NCI-H2227 (cell line): ENCODE measurements around the gene DNM3.
"Not testable (repeated sequence)": the region's sequence is repeated elsewhere in the genome, so short reads cannot be mapped to it uniquely, and the experiment has no call there.

Experiments used
- DNase-seq: peaks from one replicate; lab custom pipeline; 2025; ENCODE audit not compliant: unreplicated experiment; lab: John Stamatoyannopoulos, UW

Gene DNM3

DNA sequence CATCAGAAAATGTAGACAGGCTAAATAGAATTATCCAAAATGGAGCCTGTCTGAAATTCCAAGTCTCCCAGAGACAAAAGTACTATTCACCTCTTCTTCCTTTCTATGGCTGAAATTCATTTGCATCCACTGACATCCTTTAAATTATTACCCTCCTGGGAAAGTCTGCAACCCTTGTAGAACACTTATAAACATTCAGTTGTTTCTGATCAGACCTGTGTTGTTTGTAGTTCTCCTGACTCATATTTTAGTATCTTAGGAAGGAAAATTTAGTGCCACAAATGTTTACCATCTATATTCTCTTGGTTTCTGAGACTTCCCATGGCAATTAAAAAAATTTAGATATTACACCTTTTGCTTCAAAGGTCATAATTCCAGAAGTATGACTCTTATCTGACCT is 509.6 kb downstream of the DNM3 start:
- DNase-seq, result no peak

GRCh38 chr1:172351346-172351745 is 510.0 kb downstream of the DNM3 start:
- no peak for DNase-seq

DNA sequence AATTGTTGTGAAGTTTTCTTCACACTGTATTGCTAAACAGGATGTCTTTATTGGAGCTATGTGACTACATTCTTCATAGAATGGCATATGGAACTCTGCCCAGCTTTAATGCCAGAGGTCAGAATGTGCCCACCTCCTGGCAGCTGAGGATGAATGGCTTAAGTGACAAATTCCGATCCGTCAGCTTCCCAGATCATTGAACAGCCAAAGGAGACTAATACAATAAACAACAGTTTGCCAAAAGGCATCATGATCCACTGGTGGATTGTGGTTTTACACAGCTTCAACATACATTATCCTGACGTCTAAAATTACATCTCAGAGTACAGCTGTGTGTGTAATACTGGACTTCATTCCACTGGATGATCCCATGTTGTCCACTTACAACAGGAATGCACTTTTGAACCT is 510.5 kb downstream of the DNM3 start:
- DNase-seq, result no peak

DNA sequence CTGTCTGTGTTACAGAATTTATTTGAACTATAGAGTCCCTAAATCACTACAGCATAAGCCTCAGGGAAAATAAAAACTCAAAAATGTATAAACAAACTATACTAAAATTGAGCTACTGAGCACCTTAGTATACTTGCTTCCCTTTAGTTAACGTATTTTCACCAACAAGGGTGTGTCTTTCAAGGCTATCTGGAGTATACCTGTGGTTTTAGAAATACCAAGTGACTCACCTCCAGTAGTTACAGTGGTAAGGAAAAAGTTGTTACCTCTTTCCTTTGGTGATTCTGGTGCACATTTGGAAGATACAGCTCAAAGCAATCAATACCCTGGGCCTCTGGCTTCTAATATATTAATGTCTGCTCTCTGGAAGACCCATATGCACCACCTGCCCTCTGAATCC is 511.1 kb downstream of the DNM3 start:
- no peak for DNase-seq

DNA sequence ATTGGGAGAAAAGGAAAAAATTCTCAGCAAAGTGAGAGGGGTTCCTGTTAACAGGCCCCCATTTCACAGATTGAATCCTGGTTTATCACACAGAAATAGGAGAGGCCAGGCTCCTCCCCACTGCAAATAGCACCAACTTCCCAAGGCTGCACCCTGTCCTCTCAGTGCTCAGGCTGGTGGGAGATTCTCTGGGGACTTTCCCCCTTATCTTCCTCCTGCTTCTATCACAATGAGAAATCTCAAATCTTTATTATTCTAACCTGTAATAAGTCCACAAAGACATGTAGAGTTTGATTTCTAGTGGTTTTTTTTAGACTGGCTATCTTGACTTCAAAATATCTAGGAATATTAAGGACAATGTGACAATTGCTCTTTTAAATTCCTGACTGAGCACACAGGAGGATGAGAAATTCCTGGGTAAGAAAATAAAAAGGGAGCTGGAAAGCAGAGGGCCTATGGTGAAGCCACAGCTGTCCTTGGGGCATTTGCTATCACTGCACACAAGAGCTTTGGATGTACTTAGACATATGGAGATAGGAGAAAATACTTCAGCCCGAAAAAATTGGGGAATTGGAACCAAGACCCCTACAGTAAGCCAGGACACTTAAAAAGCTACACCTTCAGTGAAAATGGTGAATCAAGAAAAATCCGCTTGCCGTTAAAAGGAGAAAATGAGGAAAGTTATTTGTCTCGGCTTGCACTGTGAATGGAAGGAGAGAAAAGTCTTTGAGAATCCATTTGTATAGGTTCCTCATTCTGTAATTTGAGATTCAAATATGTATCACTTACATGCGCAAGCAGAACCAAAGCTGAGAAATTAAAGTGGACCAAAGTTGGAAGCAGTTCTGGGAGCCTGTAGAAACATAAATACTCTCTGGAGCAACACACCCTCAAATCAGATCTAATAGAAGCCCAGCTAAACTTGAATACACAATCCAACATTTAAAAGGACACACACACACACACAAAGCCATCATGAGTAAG is 513.3 kb downstream of the DNM3 start:
- DNase-seq, result no peak

GRCh38 chr1:172356620-172357019 is 515.3 kb downstream of the DNM3 start:
- DNase-seq, result no peak

GRCh38 chr1:172357753-172358385 is 516.6 kb downstream of the DNM3 start:
- DNase-seq, result no peak

- DNase-seq, result peak; percentile 34
Observed at GRCh38 chr1:172359491-172359999, 518.2 kb downstream of the DNM3 start.

- DNase-seq, result no peak
Observed at GRCh38 chr1:172360511-172360910, 519.2 kb downstream of the DNM3 start.

- DNase-seq, result no peak
Observed at GRCh38 chr1:172360985-172361384, 519.7 kb downstream of the DNM3 start.

- DNase-seq, result no peak
Observed at GRCh38 chr1:172363852-172364251, 522.6 kb downstream of the DNM3 start.

GRCh38 chr1:172371646-172372045 is 530.3 kb downstream of the DNM3 start:
- DNase-seq, result not testable (repeated sequence)

DNA sequence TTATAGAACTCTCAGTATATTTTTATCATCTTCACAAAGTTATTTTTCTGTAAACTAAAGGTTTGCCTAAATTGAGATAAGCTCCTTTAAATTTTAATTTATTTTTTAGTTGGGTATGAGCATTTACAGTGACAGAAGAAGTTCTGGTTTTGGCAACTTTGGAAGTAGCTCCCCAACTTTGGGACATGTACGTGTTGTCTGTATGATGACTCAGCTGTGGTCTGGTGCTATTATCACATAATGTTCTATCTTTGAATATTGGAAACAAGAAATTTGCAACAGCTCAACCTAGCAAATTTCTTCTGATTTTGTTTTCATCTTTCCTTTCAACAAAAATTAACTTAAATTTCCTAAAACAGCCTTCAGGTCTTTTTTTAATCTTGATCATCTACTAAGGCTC is 532.6 kb downstream of the DNM3 start:
- DNase-seq, result no peak

- DNase-seq, result no peak
Observed at GRCh38 chr1:172375211-172375631, 533.9 kb downstream of the DNM3 start.

DNA sequence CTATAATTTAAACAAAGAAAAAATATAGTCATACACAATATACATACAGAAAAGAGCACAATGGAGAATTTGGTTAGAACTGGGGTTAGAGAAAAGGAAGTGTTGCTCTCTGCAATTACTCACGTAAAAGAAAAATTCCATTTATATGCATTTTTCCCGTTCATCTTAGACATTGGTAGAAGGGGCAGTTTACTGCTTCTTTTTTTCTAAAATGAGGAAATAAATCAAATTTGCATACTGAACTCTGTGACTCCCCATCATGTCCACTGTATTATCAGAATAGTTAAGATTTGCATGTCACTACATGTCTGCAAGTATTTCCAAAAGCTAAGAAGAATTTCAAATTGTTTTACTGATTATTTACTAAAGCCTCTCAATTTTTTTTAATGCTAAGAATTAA is 535.1 kb downstream of the DNM3 start:
- no peak for DNase-seq

DNA sequence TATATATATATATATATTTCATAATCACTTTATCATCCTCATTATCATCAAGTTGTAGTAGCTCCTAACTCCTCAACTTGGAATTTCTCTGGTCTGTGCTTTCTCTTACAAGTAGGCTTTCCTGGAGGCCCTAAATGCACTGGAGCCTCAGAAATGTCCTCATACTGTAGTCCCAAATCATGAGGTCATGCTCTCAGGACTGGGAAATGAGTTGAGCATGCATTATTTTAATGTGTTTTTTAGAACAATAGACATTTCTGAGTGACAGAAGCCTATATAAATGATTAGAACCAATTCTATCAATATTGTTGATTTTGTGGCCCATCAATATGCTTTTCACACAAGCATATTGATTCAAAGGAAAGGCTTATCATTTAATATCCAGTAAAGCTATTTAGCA is 536.3 kb downstream of the DNM3 start:
- DNase-seq, result no peak

- no peak for DNase-seq
Observed at GRCh38 chr1:172378109-172378760, 536.9 kb downstream of the DNM3 start.

DNA sequence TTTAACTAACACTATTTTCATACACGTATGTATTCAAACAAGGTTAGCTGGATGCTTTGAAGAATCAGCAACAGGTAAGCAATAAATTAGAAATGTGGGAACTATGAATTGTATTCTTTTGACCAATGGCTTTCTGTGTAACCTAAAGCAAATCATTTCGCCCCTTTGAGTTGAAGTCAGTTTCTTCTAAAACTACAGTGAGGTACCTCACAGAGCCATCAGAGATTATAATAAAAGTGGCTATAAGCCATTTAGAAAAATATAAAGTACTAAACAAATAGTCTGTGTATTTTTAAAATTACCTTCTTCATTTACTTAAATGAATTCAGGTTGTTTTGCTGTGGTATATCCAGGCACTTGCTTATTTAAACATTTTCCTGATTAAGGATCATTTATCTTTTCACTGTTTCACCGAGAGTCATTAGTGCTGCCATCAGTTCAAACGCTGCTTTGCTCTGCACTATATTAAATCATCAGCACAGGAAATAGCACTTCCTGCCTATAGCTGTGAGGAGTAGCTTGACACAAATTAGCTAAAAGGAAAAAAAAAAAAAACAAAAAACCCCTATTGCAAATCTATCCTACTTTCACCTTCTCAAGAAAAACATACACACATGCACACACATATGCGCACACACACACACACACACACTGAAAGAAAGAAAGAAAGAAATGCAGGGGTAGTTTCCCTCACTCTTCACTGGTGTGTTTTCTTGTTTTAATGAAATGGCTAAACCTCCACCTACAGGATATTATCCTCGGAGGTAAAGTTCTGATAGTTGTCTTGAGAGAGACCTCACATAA is 539.3 kb downstream of the DNM3 start:
- no peak for DNase-seq

DNA sequence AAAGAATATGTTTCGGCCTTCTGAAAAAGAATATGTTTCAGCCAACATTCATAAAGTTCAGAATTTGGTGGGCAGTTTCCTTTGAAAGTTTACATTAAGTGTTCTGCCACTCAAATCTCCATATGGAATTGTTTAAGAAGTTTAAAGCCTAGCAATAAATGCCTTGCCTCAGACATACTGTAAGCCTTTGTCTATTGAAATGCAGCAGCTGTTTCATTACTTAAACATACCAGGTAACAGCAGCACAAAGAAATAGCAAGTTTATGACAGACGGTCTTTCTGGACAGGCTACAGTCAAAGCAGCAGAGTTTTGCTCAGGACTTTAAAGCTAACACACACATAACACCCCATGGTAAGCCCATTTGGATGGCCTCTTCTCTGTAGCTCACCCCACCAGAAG is 540.6 kb downstream of the DNM3 start:
- no peak for DNase-seq

- DNase-seq, result no peak
Observed at GRCh38 chr1:172382406-172382805, 541.1 kb downstream of the DNM3 start.

- no peak for DNase-seq
Observed at GRCh38 chr1:172382990-172383389, 541.7 kb downstream of the DNM3 start.
